ENCODE data around the gene COL19A1.

- TF ChIP-seq CTCF (IDR thresholded peaks at IDR 0.05) = peak; percentile 10 to 73 (median 48)
- TF ChIP-seq POLR2A (IDR thresholded peaks at IDR 0.05) = no peak
- TF ChIP-seq POLR2AphosphoS5 (IDR thresholded peaks at IDR 0.05) = no peak
Observed at GRCh38 chr6:69835414-69836179, 30.8 kb upstream of the COL19A1 start.

Measured in prostate gland (tissue), 2 donors.